ENCODE data around the gene NLRP6.

The NLRP6 gene

GRCh38 chr11:278001-278951, at the start of gene NLRP6:
TSS of gene NLRP6 (plus strand) at chr11:278407. CDS start at chr11:278570, 163 bp downstream.
- no peak for DNase-seq (ENCODE audit: low read depth)
- TF ChIP-seq, protein P1, sequence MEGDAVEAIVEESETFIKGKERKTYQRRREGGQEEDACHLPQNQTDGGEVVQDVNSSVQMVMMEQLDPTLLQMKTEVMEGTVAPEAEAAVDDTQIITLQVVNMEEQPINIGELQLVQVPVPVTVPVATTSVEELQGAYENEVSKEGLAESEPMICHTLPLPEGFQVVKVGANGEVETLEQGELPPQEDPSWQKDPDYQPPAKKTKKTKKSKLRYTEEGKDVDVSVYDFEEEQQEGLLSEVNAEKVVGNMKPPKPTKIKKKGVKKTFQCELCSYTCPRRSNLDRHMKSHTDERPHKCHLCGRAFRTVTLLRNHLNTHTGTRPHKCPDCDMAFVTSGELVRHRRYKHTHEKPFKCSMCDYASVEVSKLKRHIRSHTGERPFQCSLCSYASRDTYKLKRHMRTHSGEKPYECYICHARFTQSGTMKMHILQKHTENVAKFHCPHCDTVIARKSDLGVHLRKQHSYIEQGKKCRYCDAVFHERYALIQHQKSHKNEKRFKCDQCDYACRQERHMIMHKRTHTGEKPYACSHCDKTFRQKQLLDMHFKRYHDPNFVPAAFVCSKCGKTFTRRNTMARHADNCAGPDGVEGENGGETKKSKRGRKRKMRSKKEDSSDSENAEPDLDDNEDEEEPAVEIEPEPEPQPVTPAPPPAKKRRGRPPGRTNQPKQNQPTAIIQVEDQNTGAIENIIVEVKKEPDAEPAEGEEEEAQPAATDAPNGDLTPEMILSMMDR (IDR thresholded peaks at IDR 0.05; ENCODE audit: insufficient read depth, low read depth, low read length, missing control alignments) = no peak
- H3K4me3 ChIP-seq (ENCODE audit: low read depth, low read length) = no peak within 1 kb of the TSS

- H3K4me3 ChIP-seq (ENCODE audit: low read depth, low read length) = no peak overlapping the region
- TF ChIP-seq, protein P1 (IDR thresholded peaks at IDR 0.05; ENCODE audit: insufficient read depth, low read depth, low read length, missing control alignments) = no peak
- no peak for DNase-seq (ENCODE audit: low read depth)
Measured at GRCh38 chr11:230431-230830, 47.8 kb upstream of the NLRP6 start.

GRCh38 chr11:232783-233565, 45.2 kb upstream of the NLRP6 start:
- no peak overlapping the region for H3K4me3 ChIP-seq (ENCODE audit: low read depth, low read length)
- TF ChIP-seq, protein P1 (IDR thresholded peaks at IDR 0.05; ENCODE audit: insufficient read depth, low read depth, low read length, missing control alignments) = no peak
- DNase-seq (ENCODE audit: low read depth) = no peak

DNA sequence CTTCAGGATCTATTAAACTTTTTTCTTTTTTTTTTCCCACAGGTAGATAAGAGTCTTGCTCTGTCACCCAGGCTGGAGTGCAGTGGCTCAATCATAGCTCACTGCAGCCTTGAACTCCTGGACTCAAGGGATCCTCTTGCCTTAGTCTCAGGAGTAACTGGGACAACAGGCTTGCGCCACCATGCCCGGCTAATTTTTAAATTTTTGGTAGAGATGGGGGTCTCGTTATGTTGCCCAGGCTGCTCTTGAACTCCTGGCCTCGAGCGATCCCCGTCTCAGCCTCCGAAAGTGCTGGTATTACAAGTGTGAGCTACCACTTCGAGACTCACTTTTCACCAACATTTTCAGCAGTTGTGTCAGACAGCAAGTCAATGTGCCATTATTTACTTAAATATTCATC, 43.0 kb upstream of the NLRP6 start:
- peak overlapping the region; percentile 74 for H3K4me3 ChIP-seq (ENCODE audit: low read depth, low read length)
- TF ChIP-seq, protein P1 (IDR thresholded peaks at IDR 0.05; ENCODE audit: insufficient read depth, low read depth, low read length, missing control alignments) = no peak
- no peak for DNase-seq (ENCODE audit: low read depth)

GRCh38 chr11:235609-235996, 42.6 kb upstream of the NLRP6 start:
- peak overlapping the region; percentile 74 for H3K4me3 ChIP-seq (ENCODE audit: low read depth, low read length)
- TF ChIP-seq, protein P1 (IDR thresholded peaks at IDR 0.05; ENCODE audit: insufficient read depth, low read depth, low read length, missing control alignments) = no peak
- DNase-seq (ENCODE audit: low read depth) = peak; percentile 51

- peak; percentile 94 for DNase-seq (ENCODE audit: low read depth)
- H3K4me3 ChIP-seq (ENCODE audit: low read depth, low read length) = peak within 1 kb of the TSS; percentile 94
- TF ChIP-seq, protein P1 (IDR thresholded peaks at IDR 0.05; ENCODE audit: insufficient read depth, low read depth, low read length, missing control alignments) = no peak
Measured at GRCh38 chr11:235997-236773, 42.0 kb upstream of the NLRP6 start, which contains the start of gene SIRT3. TSS of gene SIRT3 (minus strand) at chr11:236342. CDS start at chr11:236328, 14 bp downstream.

Measured in GM12865 (cell line).